B cell (primary cell): ENCODE data around the gene RDH12. TPM values are rescaled to one million over a fixed set of nuclear protein-coding genes. Genes with fewer than 3 reads are reported as not detected.
"Not testable (repeated sequence)": the region's sequence is repeated elsewhere in the genome, so short reads cannot be mapped to it uniquely, and the experiment has no call there.

Experiments used
- ATAC-seq: fragments of 200-7000 bp; cut with Tn5 transposase; one replicate; pipeline ENCODE4 v1.10.0; 2021; ENCODE audit warnings: low read depth, mild to moderate bottlenecking, moderate number of reproducible peaks, moderate library complexity
- CTCF ChIA-PET: fragments of 350-600 bp; sonication (Branson Sonifier 250); formaldehyde crosslinking; loops from one replicate; lab custom pipeline; 2021; ENCODE audit warnings: antibody characterized with exemption, inconsistent platforms; lab: Charles Lee
- POLR2A ChIA-PET: fragments of 350-600 bp; sonication (Branson Sonifier 250); formaldehyde crosslinking; loops from one replicate; lab custom pipeline; 2021; ENCODE audit warnings: antibody characterized with exemption; lab: Charles Lee
- DNase-seq: peaks from one replicate; pipeline ENCODE4 v3.0.0; 2013
- H2AFZ ChIP-seq: 2 replicates; pipeline ENCODE4 v1.6.1; 2012; ENCODE audit warnings: mild to moderate bottlenecking, low read depth, low read length; ENCODE audit not compliant: insufficient read depth, poor library complexity, severe bottlenecking
- H3K27ac ChIP-seq, 2 donors: 1 replicate in 1 of 2; 2 replicates in 1 of 2; pipeline ENCODE4 v1.5.1; 2012 to 2013; ENCODE audit warnings: low read length in 2 of 2, mild to moderate bottlenecking in 2 of 2, moderate library complexity in 1 of 2
- H3K27me3 ChIP-seq, 4 experiments: fragments of 200-600 bp in 1 of 4; sonication (generic) in 1 of 4; replicated peaks in 1 of 4; 1 replicate in 2 of 4; 2 replicates in 2 of 4; pipeline versions ENCODE4 v1.6.1 to v1.7.0; 2013 to 2016; ENCODE audit warnings: low read length in 3 of 4, mild to moderate bottlenecking in 2 of 4, mixed read lengths in 1 of 4, moderate library complexity in 1 of 4; ENCODE audit not compliant: insufficient read depth in 4 of 4, control insufficient read depth in 3 of 4; ENCODE audit errors: control extremely low read depth in 1 of 4
- H3K36me3 ChIP-seq, 2 experiments: replicated peaks in 1 of 2; 1 replicate in 1 of 2; 2 replicates in 1 of 2; pipeline versions ENCODE4 v1.6.1 to v1.7.1; 2013; ENCODE audit warnings: low read length in 1 of 2; ENCODE audit not compliant: insufficient read depth in 2 of 2, control insufficient read depth in 1 of 2; ENCODE audit errors: control extremely low read depth in 1 of 2, extremely low read depth in 1 of 2
- H3K4me1 ChIP-seq, 2 donors: fragments of 200-600 bp in 1 of 2; sonication (generic) in 1 of 2; 1 replicate in 1 of 2; 2 replicates in 1 of 2; pipeline versions ENCODE4 v1.5.1 to v1.6.1; 2013 to 2017; ENCODE audit warnings: low read length in 2 of 2; ENCODE audit not compliant: control insufficient read depth in 2 of 2, insufficient read depth in 2 of 2
- H3K4me2 ChIP-seq: replicated peaks from 2 replicates; pipeline ENCODE3; 2012; ENCODE audit warnings: mild to moderate bottlenecking, low read depth, low read length; ENCODE audit not compliant: poor library complexity, severe bottlenecking
- H3K4me3 ChIP-seq, 5 experiments: fragments of 200-600 bp in 1 of 5; sonication (generic) in 1 of 5; 1 replicate in 3 of 5; 2 replicates in 2 of 5; pipeline versions ENCODE4 v1.5.1 to v1.7.0; 2011 to 2016; ENCODE audit warnings: low read length in 4 of 5, mild to moderate bottlenecking in 4 of 5, low read depth in 2 of 5, control low read depth in 1 of 5, moderate library complexity in 1 of 5; ENCODE audit not compliant: insufficient read depth in 1 of 5; ENCODE audit errors: control extremely low read depth in 1 of 5, extremely low read depth in 1 of 5
- H3K79me2 ChIP-seq: fragments of 200-600 bp; sonication (generic); one replicate; pipeline ENCODE4 v1.6.0; 2016; ENCODE audit warnings: low read length; ENCODE audit not compliant: control insufficient read depth, insufficient read depth
- H3K9ac ChIP-seq: fragments of 200-600 bp; sonication (generic); 2 replicates; pipeline ENCODE4 v1.6.1; 2017; ENCODE audit warnings: mild to moderate bottlenecking, low read length, moderate library complexity
- H3K9me3 ChIP-seq, 3 donors: one replicate each; pipeline versions ENCODE4 v1.6.1 to v1.7.1; 2013; ENCODE audit warnings: low read length in 2 of 3; ENCODE audit not compliant: control insufficient read depth in 2 of 3, insufficient read depth in 1 of 3; ENCODE audit errors: control extremely low read depth in 1 of 3
- H4K20me1 ChIP-seq: 2 replicates; pipeline ENCODE4 v1.6.0; 2012; ENCODE audit warnings: mild to moderate bottlenecking, low read length; ENCODE audit not compliant: insufficient read depth, control insufficient read depth, poor library complexity, severe bottlenecking
- H3K27ac Mint-ChIP-seq: one replicate; pipeline ENCODE4 v1.8.0; 2021; ENCODE audit warnings: mixed read lengths
- H3K27me3 Mint-ChIP-seq: one replicate; pipeline ENCODE4 v1.8.0; 2021; ENCODE audit warnings: mixed read lengths
- H3K4me1 Mint-ChIP-seq: one replicate; pipeline ENCODE4 v1.8.0; 2021; ENCODE audit warnings: mixed read lengths
- H3K4me3 Mint-ChIP-seq: one replicate; pipeline ENCODE4 v1.8.0; 2021; ENCODE audit warnings: mixed read lengths
- H3K9me3 Mint-ChIP-seq: one replicate; pipeline ENCODE4 v1.8.0; 2022; ENCODE audit warnings: mixed read lengths; ENCODE audit not compliant: insufficient read depth
- EZH2 ChIP-seq: IDR thresholded peaks from 2 replicates; pipeline ENCODE4 v1.6.1; 2012; ENCODE audit warnings: borderline replicate concordance, low read depth, mild to moderate bottlenecking, moderate library complexity, low read length; ENCODE audit not compliant: insufficient read depth, poor library complexity, severe bottlenecking
- WGBS: methylation state at CpG from one replicate; pipeline ENCODE4 v1.1.5; 2013; ENCODE audit warnings: missing lambda C conversion rate; ENCODE audit not compliant: insufficient coverage; 5-methylcytosine and 5-hydroxymethylcytosine counted together
- intact Hi-C: fragments of 100-400 bp; cut with micrococcal nuclease; formaldehyde crosslinking; loops from one replicate; pipeline ENCODE4 v1.10.0; 2022
- polyA plus RNA-seq: library from polyadenylated mRNA; depleted of rRNA; stranded (reverse); fragments of >200 nt; gene quantifications from 2 replicates; pipeline ENCODE4 v1.2.3, GENCODE V29; 2012
- total RNA-seq, 2 donors: library from RNA; stranded (reverse); fragments of 120-200 nt in 1 of 2; gene quantifications; 1 replicate in 1 of 2; 2 replicates in 1 of 2; pipeline versions ENCODE4 v1.2.3 to v1.2.4, GENCODE V29; 2013 to 2022
- TF ChIP-seq, protein P1 (sequence below): fragments of 200-600 bp; IDR thresholded peaks from one replicate; pipeline ENCODE4 v1.8.0; 2022; ENCODE audit warnings: antibody characterized with exemption, mild to moderate bottlenecking

Gene RDH12
- total and polyA plus RNA-seq, 2 donors (not counting 1 experiment from before 2014, with no cell fraction given) = not detected

DNA sequence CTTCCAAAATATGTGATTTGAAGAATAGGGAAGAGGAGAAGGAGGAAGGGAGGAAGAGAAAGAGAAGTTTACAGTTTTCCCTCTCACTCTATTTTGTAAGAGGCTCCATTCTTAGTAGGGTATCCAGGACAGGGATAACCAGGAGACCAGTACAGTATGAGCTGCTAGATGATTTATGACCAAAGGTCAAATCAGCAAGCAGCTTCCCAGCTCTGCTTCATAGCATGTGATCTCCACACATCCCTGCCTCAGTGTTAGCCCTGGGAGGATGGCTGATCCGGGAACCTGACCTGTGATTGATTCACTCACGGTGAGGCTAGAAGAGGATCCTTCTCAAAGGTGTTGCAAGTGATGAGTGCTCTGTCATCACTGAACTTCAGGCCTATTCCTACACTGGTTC is 16.6 kb downstream of the RDH12 start:
- H3K79me2 ChIP-seq = no peaks in the 10 kb centered on the region
- no peak overlapping the region for H3K27ac ChIP-seq
- ChIA-PET POLR2A (no interaction called here), CTCF (no interaction called here)
- intact Hi-C loops = no loop called here
- no peaks in the 10 kb centered on the region for H4K20me1 ChIP-seq
- peaks cover 0 to 2% (median under 1%) of the 10 kb centered on the region in 3 donors for H3K9me3 ChIP-seq
- peaks cover 24% of the 10 kb centered on the region for H3K27me3 Mint-ChIP-seq
- no peak for ATAC-seq
- no peak for DNase-seq
- H3K27ac Mint-ChIP-seq = no peak overlapping the region
- no peak overlapping the region for H2AFZ ChIP-seq
- peaks cover 0 to 15% (median 5%) of the 10 kb centered on the region in 4 experiments for H3K27me3 ChIP-seq
- no peaks in the 10 kb centered on the region for H3K9me3 Mint-ChIP-seq
- TF ChIP-seq EZH2 = no peak
- TF ChIP-seq, protein P1, sequence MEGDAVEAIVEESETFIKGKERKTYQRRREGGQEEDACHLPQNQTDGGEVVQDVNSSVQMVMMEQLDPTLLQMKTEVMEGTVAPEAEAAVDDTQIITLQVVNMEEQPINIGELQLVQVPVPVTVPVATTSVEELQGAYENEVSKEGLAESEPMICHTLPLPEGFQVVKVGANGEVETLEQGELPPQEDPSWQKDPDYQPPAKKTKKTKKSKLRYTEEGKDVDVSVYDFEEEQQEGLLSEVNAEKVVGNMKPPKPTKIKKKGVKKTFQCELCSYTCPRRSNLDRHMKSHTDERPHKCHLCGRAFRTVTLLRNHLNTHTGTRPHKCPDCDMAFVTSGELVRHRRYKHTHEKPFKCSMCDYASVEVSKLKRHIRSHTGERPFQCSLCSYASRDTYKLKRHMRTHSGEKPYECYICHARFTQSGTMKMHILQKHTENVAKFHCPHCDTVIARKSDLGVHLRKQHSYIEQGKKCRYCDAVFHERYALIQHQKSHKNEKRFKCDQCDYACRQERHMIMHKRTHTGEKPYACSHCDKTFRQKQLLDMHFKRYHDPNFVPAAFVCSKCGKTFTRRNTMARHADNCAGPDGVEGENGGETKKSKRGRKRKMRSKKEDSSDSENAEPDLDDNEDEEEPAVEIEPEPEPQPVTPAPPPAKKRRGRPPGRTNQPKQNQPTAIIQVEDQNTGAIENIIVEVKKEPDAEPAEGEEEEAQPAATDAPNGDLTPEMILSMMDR = no peak
- H3K4me3 ChIP-seq = no peak overlapping the region
- no peaks in the 10 kb centered on the region for H3K4me1 ChIP-seq
- H3K9ac ChIP-seq = no peak overlapping the region
- no CpG with 5 or more reads among the region's 2 CpGs for WGBS
- H3K36me3 ChIP-seq = no peaks in the 10 kb centered on the region
- H3K4me1 Mint-ChIP-seq = peaks cover 3% of the 10 kb centered on the region
- H3K4me2 ChIP-seq = no peak overlapping the region
- H3K4me3 Mint-ChIP-seq = no peak overlapping the region

DNA sequence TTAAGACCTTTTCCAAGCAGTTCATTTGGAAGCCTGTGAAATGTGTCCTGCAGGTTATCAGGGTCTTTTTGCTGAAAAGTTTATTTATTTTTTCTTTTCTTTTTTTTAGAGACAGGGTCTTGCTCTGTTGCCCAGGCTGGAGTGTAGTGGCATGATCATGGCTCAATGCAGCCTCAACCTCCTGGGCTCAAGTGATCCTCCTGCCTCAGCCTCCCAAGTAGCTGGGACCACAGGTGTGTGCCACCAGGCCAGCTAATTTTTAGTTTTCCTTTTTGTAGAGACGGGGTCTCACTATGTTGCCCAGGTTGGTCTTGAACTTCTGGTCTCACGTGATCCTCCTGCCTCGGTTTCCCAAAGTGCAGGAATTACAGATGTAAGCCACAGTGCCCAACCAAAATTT is 17.7 kb downstream of the RDH12 start:
- H3K9ac ChIP-seq, intact Hi-C loops, H3K36me3 ChIP-seq, H2AFZ ChIP-seq, POLR2A ChIA-PET, H3K9me3 Mint-ChIP-seq, H3K4me1 Mint-ChIP-seq, H3K79me2 ChIP-seq, H3K4me1 ChIP-seq, H3K4me3 ChIP-seq, H3K4me2 ChIP-seq, H3K4me3 Mint-ChIP-seq, ATAC-seq, H3K27ac ChIP-seq, H4K20me1 ChIP-seq, H3K27ac Mint-ChIP-seq, H3K9me3 ChIP-seq, DNase-seq: not testable (repeated sequence)
- peaks cover 30% of the 10 kb centered on the region for H3K27me3 Mint-ChIP-seq
- H3K27me3 ChIP-seq = peaks cover 0 to 19% (median 11%) of the 10 kb centered on the region in 4 experiments
- WGBS = 100% methylated on average over 1 of the region's 3 CpGs
- CTCF ChIA-PET = interaction anchor here (1.0 kb wide), 1 partner anchor 16 kb away, joined by 3 read pairs; no protein-coding TSS in a partner anchor
